Fibroblast of mammary gland (primary cell): ENCODE data around the gene CRIP1.

Source experiments
- DNase-seq: peaks from one replicate; pipeline ENCODE4 v3.0.0-alpha.2; 2010; ENCODE audit warnings: low read depth
- H3K4me3 ChIP-seq: 2 replicates; pipeline ENCODE4 v1.5.1; 2011; ENCODE audit warnings: low read depth, mild to moderate bottlenecking, low read length, moderate library complexity; ENCODE audit not compliant: control insufficient read depth
- CTCF ChIP-seq: conservative IDR thresholded peaks from 2 replicates; pipeline ENCODE4 v1.5.1; 2011; ENCODE audit warnings: low read depth, low read length, inconsistent platforms; ENCODE audit not compliant: control insufficient read depth, insufficient read depth

CRIP1 gene

DNA sequence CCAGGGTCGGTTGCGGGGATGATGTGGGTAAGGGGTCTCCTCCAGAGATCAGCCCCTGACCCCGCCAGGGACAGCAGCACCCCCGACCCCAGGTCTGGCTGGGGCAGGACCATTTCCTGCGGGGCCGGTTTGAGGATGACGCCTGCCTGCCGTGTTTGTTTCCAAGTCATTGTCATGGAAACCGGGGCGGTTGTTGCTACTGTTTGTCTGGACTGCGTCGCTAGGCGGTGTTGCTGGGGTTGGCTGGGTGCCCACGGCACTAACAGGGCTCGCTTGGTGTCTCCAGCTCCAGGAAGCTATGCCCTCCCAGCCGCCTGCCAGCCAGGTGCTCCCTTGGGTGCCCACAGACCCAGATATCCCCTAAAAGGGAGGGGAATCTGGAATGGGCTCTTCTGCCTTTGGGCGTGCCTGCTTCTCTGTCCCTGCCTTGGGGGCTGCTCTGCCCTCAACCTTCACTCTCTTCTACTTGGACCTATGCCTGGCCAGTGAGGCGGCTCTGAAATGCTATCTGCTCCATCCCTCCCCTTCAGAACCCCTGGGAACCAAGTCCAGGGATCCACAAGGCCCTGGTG, 4.7 kb upstream of the CRIP1 start:
- peak; percentile 96 for DNase-seq
- no peak for TF ChIP-seq CTCF
- H3K4me3 ChIP-seq: peak overlapping the region; percentile 35

DNA sequence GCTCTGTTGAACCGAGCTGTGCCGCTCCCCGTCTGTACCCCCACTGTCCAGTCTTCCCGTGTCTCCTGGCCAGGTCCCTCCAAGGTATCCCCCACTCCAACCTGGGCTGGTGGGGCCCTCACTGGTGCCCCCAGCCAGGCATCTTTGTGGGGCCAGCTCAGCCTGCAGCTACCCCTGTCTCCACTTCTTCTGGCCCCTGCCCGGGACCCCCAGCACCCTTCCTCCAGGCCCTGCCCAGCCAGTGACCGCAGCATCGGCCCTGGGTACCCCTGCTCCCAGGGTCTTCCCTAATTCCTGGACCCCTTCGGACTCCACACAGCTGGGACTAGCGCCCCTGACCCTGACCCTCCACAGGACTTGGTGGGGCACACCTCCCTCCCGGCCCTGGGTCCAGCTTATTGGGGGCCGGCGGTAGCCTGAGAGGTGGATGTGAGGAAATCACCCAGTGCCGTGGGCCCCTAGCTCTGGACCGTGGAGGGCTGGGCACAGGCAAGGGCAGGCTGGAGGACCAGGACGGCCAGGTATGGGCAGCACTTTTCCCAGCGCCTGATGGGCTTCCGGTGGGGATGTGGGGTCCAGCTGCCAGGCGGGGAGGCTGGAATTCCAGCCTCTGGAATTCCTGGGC, 4.1 kb upstream of the CRIP1 start:
- TF ChIP-seq CTCF: no peak
- no peak overlapping the region for H3K4me3 ChIP-seq
- no peak for DNase-seq

DNA sequence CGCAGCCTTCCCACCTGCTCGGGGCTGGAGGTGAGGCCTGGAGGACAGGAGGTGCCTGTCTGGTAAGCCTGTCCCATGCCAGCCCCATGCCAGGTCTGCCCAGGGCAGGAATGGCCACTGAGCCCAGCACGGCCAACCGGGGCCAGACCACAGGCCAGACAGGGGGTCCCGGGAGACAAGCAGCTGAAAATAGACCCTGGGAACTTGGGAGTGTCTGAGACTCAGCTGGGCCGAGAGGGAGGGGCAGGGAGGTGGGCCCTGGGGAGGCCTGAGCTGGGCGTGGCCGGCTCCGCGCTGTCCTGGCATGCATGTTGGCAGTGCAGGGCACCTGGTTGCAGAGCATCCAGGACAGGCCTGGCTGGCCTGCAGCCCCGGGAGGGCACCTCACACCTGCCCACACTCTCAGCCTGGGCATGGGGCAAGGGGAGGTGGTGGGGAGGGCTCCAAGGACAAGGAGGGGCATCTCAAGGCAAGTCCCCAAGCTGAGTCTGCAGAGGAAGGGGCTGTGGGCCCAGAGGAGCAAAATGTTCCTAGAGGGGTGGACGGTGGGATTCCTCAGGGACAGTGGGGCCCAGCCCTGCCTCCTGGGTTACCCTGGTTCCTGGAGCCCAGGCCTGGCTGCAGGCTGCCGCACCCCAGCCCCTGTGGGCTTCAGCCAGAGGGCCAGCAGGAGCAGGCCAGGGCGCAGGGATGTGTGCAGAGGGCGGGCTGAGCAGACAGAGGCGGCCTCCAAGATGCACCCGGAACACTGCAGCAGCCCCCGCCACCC, 3.2 kb upstream of the CRIP1 start:
- no peak overlapping the region for H3K4me3 ChIP-seq
- TF ChIP-seq CTCF: no peak
- no peak for DNase-seq

DNA sequence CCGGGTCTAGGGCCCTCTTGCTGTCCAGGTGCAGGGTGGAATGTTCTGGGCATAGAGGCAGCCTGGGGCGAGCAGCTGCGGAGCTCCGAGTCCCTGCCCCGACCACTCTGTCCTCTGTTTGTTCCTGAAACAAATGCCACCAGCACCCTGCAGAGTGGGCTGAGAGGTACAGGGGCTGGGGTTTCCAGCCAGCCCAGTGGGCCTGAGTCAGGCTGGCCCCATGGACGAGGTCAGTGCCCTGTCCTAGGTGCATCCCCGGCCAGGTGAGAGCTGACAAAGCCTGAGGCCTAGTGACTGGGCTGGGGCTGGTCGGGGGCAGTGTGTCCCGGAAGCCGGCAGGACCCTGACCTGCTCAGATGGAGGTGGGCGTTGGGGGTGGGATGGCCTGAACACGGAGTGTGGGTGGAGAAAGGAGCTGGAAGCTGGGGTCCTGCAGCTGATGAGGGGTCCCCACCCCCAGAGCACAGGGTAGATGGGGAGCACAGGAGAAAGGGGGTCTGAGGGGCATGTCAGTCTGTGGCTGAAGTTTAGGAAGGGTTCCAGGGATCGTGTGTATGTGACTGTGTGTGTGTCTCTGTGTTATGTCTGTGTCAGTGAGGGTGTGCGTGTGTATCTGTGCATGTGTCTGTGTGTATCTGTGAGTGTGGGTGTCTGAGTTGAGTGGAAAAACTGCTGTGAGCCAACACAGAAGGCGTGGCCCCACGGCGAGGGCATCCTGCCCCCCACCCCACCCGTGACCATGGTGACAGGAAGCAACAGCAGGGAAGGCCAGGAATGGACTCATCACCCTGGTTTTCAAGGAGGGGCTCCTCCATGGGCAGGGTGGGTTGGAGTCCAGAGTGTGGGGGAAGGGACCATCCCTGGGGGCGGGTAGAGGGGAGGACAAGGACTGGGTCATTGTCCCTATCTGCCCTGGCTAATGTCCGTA, 2.4 kb upstream of the CRIP1 start:
- no peak for DNase-seq
- no peak overlapping the region for H3K4me3 ChIP-seq
- no peak for TF ChIP-seq CTCF

DNA sequence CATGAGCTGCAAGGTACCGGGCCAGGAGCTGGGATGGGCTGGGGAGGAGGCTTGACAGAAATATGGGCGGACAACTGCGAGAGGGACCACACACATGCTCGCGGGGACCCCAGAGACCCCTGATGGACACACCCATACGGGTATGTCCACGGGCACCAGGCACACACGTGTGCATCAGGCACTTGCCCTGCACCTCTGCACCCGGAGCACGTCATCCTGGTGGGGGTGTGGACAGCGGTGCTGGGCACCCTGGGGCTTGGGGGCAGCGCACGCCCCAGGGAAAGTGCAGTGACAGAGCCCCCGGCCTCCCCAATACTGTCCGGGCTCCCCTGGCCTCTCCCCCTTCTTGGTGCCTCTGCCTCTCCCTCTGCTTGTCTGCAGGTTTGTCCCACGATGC, 1.7 kb upstream of the CRIP1 start:
- TF ChIP-seq CTCF: no peak
- DNase-seq: no peak
- H3K4me3 ChIP-seq: no peak overlapping the region

DNA sequence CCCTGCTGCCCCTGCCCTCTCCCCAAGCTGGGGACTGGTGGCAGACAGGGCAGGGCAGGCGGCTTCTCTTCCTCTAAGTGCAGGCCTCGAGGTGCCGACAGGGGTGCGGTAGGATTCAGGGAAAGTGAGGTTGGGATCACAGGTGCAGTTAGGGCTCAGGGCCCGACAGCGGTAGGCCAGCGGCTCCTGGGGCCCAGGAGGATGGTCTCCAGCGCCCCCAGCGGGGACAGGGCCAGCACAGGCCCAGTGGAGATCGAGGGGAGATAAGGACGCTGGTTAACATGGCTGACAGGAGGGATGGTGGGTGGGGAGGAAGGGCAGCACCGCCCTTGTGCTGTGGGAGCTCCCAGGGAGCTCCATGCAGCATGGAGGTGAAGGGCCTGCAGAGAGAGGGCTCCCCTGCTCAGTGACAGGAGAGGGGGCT, 935 bp upstream of the CRIP1 start:
- no peak overlapping the region for H3K4me3 ChIP-seq
- TF ChIP-seq CTCF: no peak
- no peak for DNase-seq
